NCI-H460 (cell line): ENCODE measurements around the gene BEAN1. TPM values are rescaled to one million over a fixed set of nuclear protein-coding genes. Genes with fewer than 3 reads are reported as not detected.

Source experiments
- DNase-seq: peaks from one replicate; pipeline ENCODE4 v3.0.0-alpha.2; 2016; ENCODE audit warnings: low read depth; ENCODE audit errors: extremely low read depth
- total RNA-seq: library from RNA; depleted of rRNA; stranded (reverse); fragments of >200 nt; shearing (Covaris generic); gene quantifications from 2 replicates; pipeline ENCODE4 v1.2.3, GENCODE V29; 2014

The BEAN1 gene
- total RNA-seq, 1 experiment from 2014 or later = 0.42 TPM

GRCh38 chr16:66416939-66417700 is 10.0 kb upstream of the BEAN1 start:
- DNase-seq = no peak

GRCh38 chr16:66418165-66418962 is 8.7 kb upstream of the BEAN1 start:
- DNase-seq = no peak

GRCh38 chr16:66419527-66419926 is 7.6 kb upstream of the BEAN1 start:
- DNase-seq = no peak

- DNase-seq = no peak
These were observed 6.7 kb upstream of the BEAN1 start for GRCh38 chr16:66420396-66420795.

- no peak for DNase-seq
These were observed 5.2 kb upstream of the BEAN1 start for GRCh38 chr16:66421891-66422290.

- DNase-seq = no peak
These were observed 4.7 kb upstream of the BEAN1 start for GRCh38 chr16:66422366-66422765.

- DNase-seq = no peak
These were observed 3.9 kb upstream of the BEAN1 start for GRCh38 chr16:66423177-66423576.

- no peak for DNase-seq
These were observed 1.4 kb upstream of the BEAN1 start for GRCh38 chr16:66425651-66426050.

- DNase-seq = no peak
These were observed 721 bp upstream of the BEAN1 start for GRCh38 chr16:66426112-66427035.

GRCh38 chr16:66427871-66428681 is 981 bp downstream of the BEAN1 start:
- DNase-seq = no peak

- no peak for DNase-seq
These were observed 1.7 kb downstream of the BEAN1 start for GRCh38 chr16:66428682-66429251.

- no peak for DNase-seq
These were observed 2.3 kb downstream of the BEAN1 start for GRCh38 chr16:66429290-66429962.

- DNase-seq = no peak
These were observed 3.1 kb downstream of the BEAN1 start for GRCh38 chr16:66430214-66430613.

GRCh38 chr16:66431760-66432159 is 4.7 kb downstream of the BEAN1 start:
- DNase-seq = no peak

GRCh38 chr16:66432429-66432828 is 5.3 kb downstream of the BEAN1 start:
- DNase-seq = no peak

- DNase-seq = no peak
These were observed 7.7 kb downstream of the BEAN1 start for GRCh38 chr16:66434619-66435430.

- no peak for DNase-seq
These were observed 8.8 kb downstream of the BEAN1 start for GRCh38 chr16:66435896-66436295.

GRCh38 chr16:66437391-66437945 is 10.4 kb downstream of the BEAN1 start:
- DNase-seq = no peak
